ENCODE measurements around the gene RABGAP1.

The RABGAP1 gene

GRCh38 chr9:123007269-123007668 is 66.4 kb downstream of the RABGAP1 start:
- Mint-ChIP-seq H3K36me3 (peaks cover 22% of the 10 kb centered on the region), H3K4me1 (no peaks in the 10 kb centered on the region), H3K4me3 (no peak overlapping the region), H3K9me3 (no peaks in the 10 kb centered on the region), H3K27me3 (no peaks in the 10 kb centered on the region), H3K27ac (no peak overlapping the region)
- ATAC-seq (ENCODE audit: low read depth), result no peak
- no peak for DNase-seq (ENCODE audit: low spot score in 2 of 2)

GRCh38 chr9:123008909-123009308 is 68.1 kb downstream of the RABGAP1 start:
- Mint-ChIP-seq H3K36me3 (peaks cover 30% of the 10 kb centered on the region), H3K9me3 (peaks cover 3% of the 10 kb centered on the region)

GRCh38 chr9:123011380-123011779 is 70.6 kb downstream of the RABGAP1 start:
- ATAC-seq (ENCODE audit: low read depth) (no peak), DNase-seq (ENCODE audit: low spot score in 2 of 2) (no peak)
- Mint-ChIP-seq H3K36me3 (peaks cover 38% of the 10 kb centered on the region), H3K9me3 (peaks cover 3% of the 10 kb centered on the region), H3K4me1 (no peaks in the 10 kb centered on the region), H3K4me3 (no peak overlapping the region), H3K27ac (no peak overlapping the region), H3K27me3 (no peaks in the 10 kb centered on the region)

More at GRCh38 chr9:123008909-123009308, 68.1 kb downstream of the RABGAP1 start:
- Mint-ChIP-seq H3K27me3 (no peaks in the 10 kb centered on the region), H3K27ac (no peak overlapping the region), H3K4me3 (no peak overlapping the region), H3K4me1 (no peaks in the 10 kb centered on the region)
- DNase-seq (ENCODE audit: low spot score in 2 of 2) (no peak), ATAC-seq (ENCODE audit: low read depth) (no peak)

GRCh38 chr9:123011878-123012528 is 71.2 kb downstream of the RABGAP1 start:
- peaks cover 3% of the 10 kb centered on the region for H3K9me3 Mint-ChIP-seq

GRCh38 chr9:123016631-123017030 is 75.8 kb downstream of the RABGAP1 start:
- Mint-ChIP-seq H3K36me3 (peaks cover 37% of the 10 kb centered on the region), H3K4me1 (no peaks in the 10 kb centered on the region), H3K9me3 (peaks cover 3% of the 10 kb centered on the region), H3K27me3 (no peaks in the 10 kb centered on the region), H3K4me3 (no peak overlapping the region), H3K27ac (no peak overlapping the region)
- DNase-seq (ENCODE audit: low spot score in 2 of 2) (no peak), ATAC-seq (ENCODE audit: low read depth) (no peak)

More at GRCh38 chr9:123011878-123012528, 71.2 kb downstream of the RABGAP1 start:
- DNase-seq (ENCODE audit: low spot score in 2 of 2) (no peak), ATAC-seq (ENCODE audit: low read depth) (no peak)
- Mint-ChIP-seq H3K4me1 (no peaks in the 10 kb centered on the region), H3K4me3 (no peak overlapping the region), H3K27me3 (no peaks in the 10 kb centered on the region), H3K27ac (no peak overlapping the region), H3K36me3 (peaks cover 38% of the 10 kb centered on the region)

- no peaks in the 10 kb centered on the region for H3K4me1 Mint-ChIP-seq
- no peak for DNase-seq (ENCODE audit: low spot score in 2 of 2)
- H3K27me3 Mint-ChIP-seq, result no peaks in the 10 kb centered on the region
- peaks cover 17% of the 10 kb centered on the region for H3K36me3 Mint-ChIP-seq
- H3K4me3 Mint-ChIP-seq, result no peak overlapping the region
- no peaks in the 10 kb centered on the region for H3K9me3 Mint-ChIP-seq
- ATAC-seq (ENCODE audit: low read depth), result no peak
- H3K27ac Mint-ChIP-seq, result no peak overlapping the region
Measured at GRCh38 chr9:123020796-123021195, 80.0 kb downstream of the RABGAP1 start.

GRCh38 chr9:123026425-123026824 is 85.6 kb downstream of the RABGAP1 start:
- H3K36me3 Mint-ChIP-seq, result peaks cover 16% of the 10 kb centered on the region
- no peak for ATAC-seq (ENCODE audit: low read depth)
- DNase-seq (ENCODE audit: low spot score in 2 of 2), result no peak
- no peak overlapping the region for H3K27ac Mint-ChIP-seq
- no peak overlapping the region for H3K4me3 Mint-ChIP-seq
- H3K9me3 Mint-ChIP-seq, result no peaks in the 10 kb centered on the region
- no peaks in the 10 kb centered on the region for H3K27me3 Mint-ChIP-seq
- H3K4me1 Mint-ChIP-seq, result peaks cover 7% of the 10 kb centered on the region

GRCh38 chr9:123027517-123027916 is 86.7 kb downstream of the RABGAP1 start:
- peaks cover 7% of the 10 kb centered on the region for H3K4me1 Mint-ChIP-seq
- no peak overlapping the region for H3K27ac Mint-ChIP-seq

GRCh38 chr9:123028136-123028535 is 87.3 kb downstream of the RABGAP1 start:
- H3K4me3 Mint-ChIP-seq, result no peak overlapping the region
- no peak overlapping the region for H3K27ac Mint-ChIP-seq
- H3K36me3 Mint-ChIP-seq, result peaks cover 14% of the 10 kb centered on the region
- no peak for DNase-seq (ENCODE audit: low spot score in 2 of 2)
- no peaks in the 10 kb centered on the region for H3K9me3 Mint-ChIP-seq
- ATAC-seq (ENCODE audit: low read depth), result no peak
- peaks cover 7% of the 10 kb centered on the region for H3K4me1 Mint-ChIP-seq
- no peaks in the 10 kb centered on the region for H3K27me3 Mint-ChIP-seq

More at GRCh38 chr9:123027517-123027916, 86.7 kb downstream of the RABGAP1 start:
- Mint-ChIP-seq H3K9me3 (no peaks in the 10 kb centered on the region), H3K27me3 (no peaks in the 10 kb centered on the region), H3K36me3 (peaks cover 16% of the 10 kb centered on the region), H3K4me3 (no peak overlapping the region)
- no peak for DNase-seq (ENCODE audit: low spot score in 2 of 2)
- peak; percentile 70 for ATAC-seq (ENCODE audit: low read depth)

GRCh38 chr9:123028973-123029372 is 88.2 kb downstream of the RABGAP1 start:
- Mint-ChIP-seq H3K4me1 (peaks cover 7% of the 10 kb centered on the region), H3K4me3 (no peak overlapping the region), H3K9me3 (no peaks in the 10 kb centered on the region), H3K27ac (no peak overlapping the region), H3K27me3 (no peaks in the 10 kb centered on the region), H3K36me3 (peaks cover 16% of the 10 kb centered on the region)
- DNase-seq (ENCODE audit: low spot score in 2 of 2) (no peak), ATAC-seq (ENCODE audit: low read depth) (no peak)

GRCh38 chr9:123031963-123032362 is 91.1 kb downstream of the RABGAP1 start:
- DNase-seq (ENCODE audit: low spot score in 2 of 2) (no peak), ATAC-seq (ENCODE audit: low read depth) (no peak)
- Mint-ChIP-seq H3K4me1 (peaks cover 7% of the 10 kb centered on the region), H3K4me3 (no peak overlapping the region), H3K9me3 (no peaks in the 10 kb centered on the region), H3K27ac (no peak overlapping the region), H3K36me3 (peaks cover 22% of the 10 kb centered on the region), H3K27me3 (no peaks in the 10 kb centered on the region)

- H3K36me3 Mint-ChIP-seq, result peaks cover 23% of the 10 kb centered on the region
- no peaks in the 10 kb centered on the region for H3K27me3 Mint-ChIP-seq
- DNase-seq (ENCODE audit: low spot score in 2 of 2) (no peak), ATAC-seq (ENCODE audit: low read depth) (no peak)
- no peaks in the 10 kb centered on the region for H3K9me3 Mint-ChIP-seq
- H3K4me3 Mint-ChIP-seq, result no peak within 1 kb of the TSS
- H3K27ac Mint-ChIP-seq, result peak within 1 kb of the TSS; percentile 74
- H3K4me1 Mint-ChIP-seq, result peaks cover 1% of the 10 kb centered on the region
Measured at GRCh38 chr9:123033352-123033751, 92.5 kb downstream of the RABGAP1 start, which contains the start of gene GPR21. Gene GPR21, plus strand, starts transcription at chr9:123033667. Its CDS starts 900 bp downstream, at chr9:123034567.

GRCh38 chr9:123033864-123034601 is 93.2 kb downstream of the RABGAP1 start:
- no peak for DNase-seq (ENCODE audit: low spot score in 2 of 2)
- peaks cover 20% of the 10 kb centered on the region for H3K36me3 Mint-ChIP-seq

GRCh38 chr9:123034881-123035510 is 94.2 kb downstream of the RABGAP1 start:
- DNase-seq (ENCODE audit: low spot score in 2 of 2) (no peak), ATAC-seq (ENCODE audit: low read depth) (no peak)
- Mint-ChIP-seq H3K27me3 (no peaks in the 10 kb centered on the region), H3K4me3 (no peak overlapping the region), H3K27ac (no peak overlapping the region), H3K4me1 (no peaks in the 10 kb centered on the region), H3K9me3 (no peaks in the 10 kb centered on the region), H3K36me3 (peaks cover 18% of the 10 kb centered on the region)

More at GRCh38 chr9:123033864-123034601, 93.2 kb downstream of the RABGAP1 start:
- ATAC-seq (ENCODE audit: low read depth), result no peak
- H3K4me3 Mint-ChIP-seq, result no peak overlapping the region
- peak overlapping the region; percentile 74 for H3K27ac Mint-ChIP-seq
- H3K4me1 Mint-ChIP-seq, result no peaks in the 10 kb centered on the region
- H3K9me3 Mint-ChIP-seq, result no peaks in the 10 kb centered on the region
- H3K27me3 Mint-ChIP-seq, result no peaks in the 10 kb centered on the region

Measured in memory B cell (primary cell).